HCT116 (cell line): Measurements from ENCODE around the gene SORBS1. TPM values are rescaled to one million over a fixed set of nuclear protein-coding genes. Genes with fewer than 3 reads are reported as not detected.

ENCODE experiments used
- ATAC-seq: fragments of 200-7000 bp; cut with Tn5 transposase; 2 replicates; pipeline ENCODE4 v1.9.1; 2020; ENCODE audit warnings: mild to moderate bottlenecking, moderate library complexity
- BruUV-seq: library from RNA; stranded (reverse); fragments of 400-500 nt; replicated peaks from 2 replicates; lab custom pipeline; 2021; lab: Mats Ljungman, UMichigan
- CTCF ChIA-PET: fragments of 300-600 bp; sonication (Branson Sonifier 250); formaldehyde crosslinking; loops from one replicate; lab custom pipeline; 2021; ENCODE audit warnings: antibody characterized with exemption; lab: Charles Lee
- POLR2A ChIA-PET: fragments of 300-600, 350-600 bp; sonication (Branson Sonifier 250); formaldehyde crosslinking; loops from one replicate; lab custom pipeline; 2021; ENCODE audit warnings: antibody characterized with exemption; lab: Charles Lee
- RAD21 ChIA-PET, 2 experiments: fragments of 300-600 bp; sonication (Branson Sonifier 250); formaldehyde crosslinking; loops; one replicate each; lab custom pipeline; 2023; ENCODE audit warnings: low total read pairs in 2 of 2; ENCODE audit not compliant: uncharacterized antibody in 2 of 2, unreplicated experiment in 2 of 2, low non-redundant PET in 1 of 2; lab: Charles Lee
- DNase-seq: peaks from one replicate; pipeline ENCODE4 v3.0.0-alpha.2; 2010; ENCODE audit warnings: low read depth, low spot score
- H2AFZ ChIP-seq: fragments of 200-600 bp; shearing (Covaris generic), sonication (generic); 2 replicates; pipeline ENCODE4 v1.6.1; 2017; ENCODE audit warnings: low read depth, mixed run types, mixed read lengths, antibody characterized with exemption, low read length; ENCODE audit not compliant: poor library complexity, severe bottlenecking
- H3K27ac ChIP-seq: 2 replicates; pipeline ENCODE4 v1.5.1; 2012; ENCODE audit warnings: low read depth, low read length
- H3K27me3 ChIP-seq: fragments of 200-600 bp; sonication (generic); 2 replicates; pipeline ENCODE4 v1.6.1; 2016; ENCODE audit warnings: mixed run types, low read length, mixed read lengths; ENCODE audit not compliant: insufficient read depth
- H3K36me3 ChIP-seq, 2 experiments: fragments of 200-500 bp in 1 of 2; fragments of 200-600 bp in 1 of 2; sonication (Bioruptor generic) in 1 of 2; sonication (generic) in 1 of 2; 2 replicates each; pipeline versions ENCODE4 v1.5.1 to v1.6.1; 2014 to 2016; ENCODE audit warnings: low read length in 2 of 2, inconsistent platforms in 1 of 2, mixed read lengths in 1 of 2, mixed run types in 1 of 2; ENCODE audit not compliant: insufficient read depth in 2 of 2, control insufficient read depth in 1 of 2
- H3K4me1 ChIP-seq, 2 experiments: fragments of 200-600 bp in 1 of 2; sonication (generic) in 1 of 2; 2 replicates each; pipeline versions ENCODE4 v1.5.1 to v1.6.1; 2012 to 2017; ENCODE audit warnings: low read length in 2 of 2, inconsistent platforms in 1 of 2, mild to moderate bottlenecking in 1 of 2, mixed read lengths in 1 of 2, mixed run types in 1 of 2, moderate library complexity in 1 of 2; ENCODE audit not compliant: insufficient read depth in 2 of 2, control insufficient read depth in 1 of 2
- H3K4me2 ChIP-seq: fragments of 200-600 bp; sonication (generic); 2 replicates; pipeline ENCODE4 v1.6.1; 2017; ENCODE audit warnings: mixed run types, low read length, mixed read lengths
- H3K4me3 ChIP-seq, 2 experiments: fragments of 200-600 bp in 1 of 2; sonication (generic) in 1 of 2; replicated peaks in 1 of 2; 2 replicates each; pipeline ENCODE4 v1.5.1; 2011 to 2016; ENCODE audit warnings: low read length in 2 of 2, control low read depth in 1 of 2, low read depth in 1 of 2, mild to moderate bottlenecking in 1 of 2, mixed read lengths in 1 of 2, mixed run types in 1 of 2
- H3K79me2 ChIP-seq: fragments of 200-600 bp; sonication (generic); 2 replicates; pipeline ENCODE4 v1.6.1; 2017; ENCODE audit warnings: mild to moderate bottlenecking, mixed run types, low read length, moderate library complexity, mixed read lengths; ENCODE audit not compliant: insufficient read depth
- H3K9ac ChIP-seq: fragments of 200-600 bp; sonication (generic); 2 replicates; pipeline ENCODE4 v1.6.1; 2016; ENCODE audit warnings: low read length, mixed read lengths
- H3K9me2 ChIP-seq: fragments of 200-600 bp; sonication (generic), shearing (Covaris generic); 2 replicates; pipeline ENCODE4 v1.6.1; 2017; ENCODE audit warnings: mixed run types, mild to moderate bottlenecking, moderate library complexity; ENCODE audit not compliant: insufficient read depth
- H3K9me3 ChIP-seq, 2 experiments: fragments of 200-500 bp in 1 of 2; fragments of 200-600 bp in 1 of 2; sonication (Bioruptor generic) in 1 of 2; sonication (generic) in 1 of 2; 2 replicates each; pipeline ENCODE4 v1.6.1; 2014 to 2017; ENCODE audit warnings: low read length in 2 of 2, mixed read lengths in 2 of 2, inconsistent platforms in 1 of 2, low read depth in 1 of 2, mild to moderate bottlenecking in 1 of 2, mixed run types in 1 of 2, moderate library complexity in 1 of 2; ENCODE audit not compliant: control insufficient read depth in 1 of 2, insufficient read depth in 1 of 2
- H4K20me1 ChIP-seq: fragments of 200-600 bp; sonication (generic), shearing (Covaris generic); 2 replicates; pipeline ENCODE4 v1.6.1; 2017; ENCODE audit warnings: mixed run types, mild to moderate bottlenecking, moderate library complexity; ENCODE audit not compliant: insufficient read depth
- ATF3 ChIP-seq: IDR thresholded peaks from 2 replicates; pipeline ENCODE4 v1.6.1; 2012
- CBX3 ChIP-seq: IDR thresholded peaks from 2 replicates; pipeline ENCODE4 v1.6.1; 2012; ENCODE audit warnings: low read depth
- CTCF ChIP-seq, 3 experiments: fragments of 200-600 bp in 1 of 3; sonication (generic) in 1 of 3; IDR thresholded peaks in 2 of 3; conservative IDR thresholded peaks in 1 of 3; 2 replicates each; pipeline ENCODE4 v1.5.1; 2012 to 2017; ENCODE audit warnings: low read depth in 2 of 3, low read length in 2 of 3, antibody characterized with exemption in 1 of 3, borderline replicate concordance in 1 of 3, control low read depth in 1 of 3, mild to moderate bottlenecking in 1 of 3, mixed read lengths in 1 of 3, mixed run types in 1 of 3, moderate library complexity in 1 of 3; ENCODE audit not compliant: insufficient read depth in 1 of 3
- EZH2phosphoT487 ChIP-seq: fragments of 200-600 bp; IDR thresholded peaks from 2 replicates; pipeline ENCODE4 v1.6.1; 2018; ENCODE audit warnings: antibody characterized with exemption, borderline replicate concordance
- POLR2AphosphoS5 ChIP-seq: IDR thresholded peaks from 2 replicates; pipeline ENCODE4 v1.6.1; 2011; ENCODE audit warnings: mild to moderate bottlenecking, low read depth, low read length, moderate library complexity
- REST ChIP-seq: IDR thresholded peaks from 2 replicates; pipeline ENCODE4 v1.6.1; 2012; ENCODE audit warnings: low read depth
- SIN3A ChIP-seq: IDR thresholded peaks from 2 replicates; pipeline ENCODE4 v1.6.1; 2012; ENCODE audit warnings: low read depth
- TCF7L2 ChIP-seq: IDR thresholded peaks from 2 replicates; pipeline ENCODE4 v1.7.0; 2011; ENCODE audit warnings: borderline replicate concordance, inconsistent platforms; ENCODE audit not compliant: insufficient read depth, insufficient read length; ENCODE audit errors: extremely low read depth
- ZBTB33 ChIP-seq: IDR thresholded peaks from 2 replicates; pipeline ENCODE4 v1.6.1; 2011; ENCODE audit warnings: mild to moderate bottlenecking, low read length, moderate library complexity; ENCODE audit not compliant: insufficient replicate concordance; ENCODE audit errors: extremely low read depth
- ZFX ChIP-seq: fragments of 450-650 bp; IDR thresholded peaks from 2 replicates; pipeline ENCODE4 v1.6.1; 2017
- intact Hi-C: fragments of 100-400 bp; cut with micrococcal nuclease; formaldehyde crosslinking; loops from 2 replicates; pipeline ENCODE4 v1.10.0; 2022
- total RNA-seq: library from RNA; stranded (reverse); gene quantifications from one replicate; pipeline ENCODE4 v1.2.1, GENCODE V29; 2021; ENCODE audit not compliant: unreplicated experiment

SORBS1 gene
- total RNA-seq, 1 experiment from 2014 or later: 3.4 TPM

GRCh38 chr10:95535526-95535925, 25.6 kb downstream of the SORBS1 start:
- DNase-seq: no peak
- TF ChIP-seq TCF7L2 (no peak), REST (no peak), CBX3 (no peak), EZH2phosphoT487 (no peak), SIN3A (no peak), ZBTB33 (no peak), ATF3 (no peak), POLR2AphosphoS5 (no peak), CTCF (IDR thresholded peaks at IDR 0.05 in 2 of 3, conservative IDR thresholded peaks at IDR 0.05 in 1 of 3; ENCODE audit: borderline replicate concordance in 1 of 3, insufficient read depth in 1 of 3, low read depth in 2 of 3, low read length in 2 of 3) (no peak), ZFX (no peak)
- RAD21 ChIA-PET: no interaction called here
- Histone ChIP-seq H3K9ac (no peak overlapping the region), H3K79me2 (no peaks in the 10 kb centered on the region), H2AFZ (no peak overlapping the region), H3K9me3 (no peaks in the 10 kb centered on the region), H3K27ac (no peak overlapping the region), H3K4me1 (peaks cover 0 to 13% of the 10 kb centered on the region in 2 experiments; a peak in 3 of 4 replicates), H3K36me3 (no peaks in the 10 kb centered on the region), H4K20me1 (no peaks in the 10 kb centered on the region), H3K9me2 (no peaks in the 10 kb centered on the region), H3K27me3 (no peaks in the 10 kb centered on the region), H3K4me3 (no peak overlapping the region), H3K4me2 (no peak overlapping the region)
- POLR2A ChIA-PET: no interaction called here
- ATAC-seq: no peak
- no TSS peak for BruUV-seq
- CTCF ChIA-PET: no interaction called here
- intact Hi-C loops: no loop called here
